Activated naive CD4-positive, alpha-beta T cell treated with anti-CD3 and anti-CD28 coated beads, Interleukin-2, amount 10 ng/mL, durations not matched to agents 7 days and 5 days (primary cell): ENCODE data around the gene HMG20A.

Source experiments
- CTCF ChIA-PET: fragments of 350-600 bp; sonication (Branson Sonifier 250); formaldehyde crosslinking; loops from one replicate; lab custom pipeline; 2021; ENCODE audit warnings: antibody characterized with exemption; lab: Charles Lee
- DNase-seq: peaks from one replicate; pipeline ENCODE4 v3.0.0-alpha.2; 2020
- H3K27ac Mint-ChIP-seq: one replicate; pipeline ENCODE4 v1.8.0; 2021; ENCODE audit warnings: mild to moderate bottlenecking, moderate library complexity, mixed read lengths
- H3K27me3 Mint-ChIP-seq: one replicate; pipeline ENCODE4 v1.8.0; 2021; ENCODE audit warnings: mild to moderate bottlenecking, mixed read lengths
- H3K36me3 Mint-ChIP-seq: one replicate; pipeline ENCODE4 v1.8.0; 2021; ENCODE audit warnings: mixed read lengths
- H3K4me1 Mint-ChIP-seq: one replicate; pipeline ENCODE4 v1.8.0; 2021; ENCODE audit warnings: mixed read lengths
- H3K4me3 Mint-ChIP-seq: one replicate; pipeline ENCODE4 v1.8.0; 2021; ENCODE audit warnings: mild to moderate bottlenecking, moderate library complexity, mixed read lengths
- H3K9me3 Mint-ChIP-seq: one replicate; pipeline ENCODE4 v1.8.0; 2021; ENCODE audit warnings: mixed read lengths

HMG20A gene

GRCh38 chr15:77497942-77498361 is 77.3 kb downstream of the HMG20A start:
- Mint-ChIP-seq H3K9me3 (no peaks in the 10 kb centered on the region), H3K4me3 (no peak overlapping the region), H3K36me3 (peaks cover 1% of the 10 kb centered on the region), H3K27ac (no peak overlapping the region), H3K4me1 (peaks cover 8% of the 10 kb centered on the region), H3K27me3 (no peaks in the 10 kb centered on the region)
- DNase-seq = no peak
- CTCF ChIA-PET = interaction anchor here (0.8 to 9.3 kb wide), 10 partner anchors 11 to 524 kb away, joined by 3 to 151 read pairs (median 8); no protein-coding TSS in a partner anchor

GRCh38 chr15:77499087-77499760 is 78.5 kb downstream of the HMG20A start:
- CTCF ChIA-PET = interaction anchor here (1.0 to 9.3 kb wide), 7 partner anchors 10 to 526 kb away, joined by 3 to 151 read pairs (median 5); no protein-coding TSS in a partner anchor
- DNase-seq = no peak
- Mint-ChIP-seq H3K9me3 (no peaks in the 10 kb centered on the region), H3K27ac (no peak overlapping the region), H3K4me1 (no peaks in the 10 kb centered on the region), H3K36me3 (no peaks in the 10 kb centered on the region), H3K27me3 (no peaks in the 10 kb centered on the region), H3K4me3 (no peak overlapping the region)

- CTCF ChIA-PET = no interaction called here
- Mint-ChIP-seq H3K27me3 (no peaks in the 10 kb centered on the region), H3K9me3 (no peaks in the 10 kb centered on the region), H3K36me3 (no peaks in the 10 kb centered on the region), H3K4me3 (no peak overlapping the region), H3K4me1 (no peaks in the 10 kb centered on the region), H3K27ac (no peak overlapping the region)
- DNase-seq = no peak
Measured at GRCh38 chr15:77500989-77501388, 80.3 kb downstream of the HMG20A start.

GRCh38 chr15:77502379-77503095 is 81.8 kb downstream of the HMG20A start:
- H3K9me3 Mint-ChIP-seq = no peaks in the 10 kb centered on the region
- CTCF ChIA-PET = interaction anchor here (1.2 kb wide), 1 partner anchor 41 kb away, joined by 3 read pairs; no protein-coding TSS in a partner anchor
- H3K27ac Mint-ChIP-seq = no peak overlapping the region
- peaks cover under 1% of the 10 kb centered on the region for H3K4me1 Mint-ChIP-seq
- H3K36me3 Mint-ChIP-seq = no peaks in the 10 kb centered on the region
- no peak overlapping the region for H3K4me3 Mint-ChIP-seq
- no peak for DNase-seq
- no peaks in the 10 kb centered on the region for H3K27me3 Mint-ChIP-seq

GRCh38 chr15:77503240-77503639 is 82.6 kb downstream of the HMG20A start:
- Mint-ChIP-seq H3K27me3 (no peaks in the 10 kb centered on the region), H3K36me3 (no peaks in the 10 kb centered on the region), H3K9me3 (no peaks in the 10 kb centered on the region), H3K4me3 (no peak overlapping the region), H3K4me1 (peaks cover 3% of the 10 kb centered on the region), H3K27ac (no peak overlapping the region)
- CTCF ChIA-PET = interaction anchor here (1.0 to 1.2 kb wide), 2 partner anchors 16 to 40 kb away, joined by 3 read pairs; no protein-coding TSS in a partner anchor
- DNase-seq = no peak

- Mint-ChIP-seq H3K27me3 (no peaks in the 10 kb centered on the region), H3K36me3 (no peaks in the 10 kb centered on the region), H3K27ac (no peak overlapping the region), H3K4me1 (peaks cover 9% of the 10 kb centered on the region), H3K4me3 (no peak overlapping the region), H3K9me3 (no peaks in the 10 kb centered on the region)
- CTCF ChIA-PET = interaction anchor here (1.0 to 1.2 kb wide), 2 partner anchors 17 to 40 kb away, joined by 3 read pairs; no protein-coding TSS in a partner anchor
- no peak for DNase-seq
Measured at GRCh38 chr15:77503764-77504163, 83.1 kb downstream of the HMG20A start.

GRCh38 chr15:77504306-77504705 is 83.6 kb downstream of the HMG20A start:
- no peaks in the 10 kb centered on the region for H3K27me3 Mint-ChIP-seq
- no peak overlapping the region for H3K27ac Mint-ChIP-seq
- no peaks in the 10 kb centered on the region for H3K36me3 Mint-ChIP-seq
- H3K4me1 Mint-ChIP-seq = peaks cover 12% of the 10 kb centered on the region
- no peak overlapping the region for H3K4me3 Mint-ChIP-seq
- DNase-seq = no peak
- CTCF ChIA-PET = interaction anchor here (1.0 kb wide), 1 partner anchor 17 kb away, joined by 3 read pairs; no protein-coding TSS in a partner anchor
- H3K9me3 Mint-ChIP-seq = no peaks in the 10 kb centered on the region

- H3K9me3 Mint-ChIP-seq = no peaks in the 10 kb centered on the region
- H3K27me3 Mint-ChIP-seq = no peaks in the 10 kb centered on the region
- H3K4me1 Mint-ChIP-seq = peaks cover 12% of the 10 kb centered on the region
- no peaks in the 10 kb centered on the region for H3K36me3 Mint-ChIP-seq
- CTCF ChIA-PET = no interaction called here
- H3K4me3 Mint-ChIP-seq = no peak overlapping the region
- H3K27ac Mint-ChIP-seq = no peak overlapping the region
- no peak for DNase-seq
Measured at GRCh38 chr15:77504871-77505270, 84.2 kb downstream of the HMG20A start.

- Mint-ChIP-seq H3K27ac (no peak overlapping the region), H3K4me3 (no peak overlapping the region), H3K27me3 (no peaks in the 10 kb centered on the region), H3K9me3 (no peaks in the 10 kb centered on the region), H3K36me3 (no peaks in the 10 kb centered on the region), H3K4me1 (peaks cover 12% of the 10 kb centered on the region)
- CTCF ChIA-PET = interaction anchor here (1.0 kb wide), 1 partner anchor 8 kb away, joined by 4 read pairs; no protein-coding TSS in a partner anchor
- DNase-seq = no peak
Measured at GRCh38 chr15:77505556-77505955, 84.9 kb downstream of the HMG20A start.

GRCh38 chr15:77506311-77507142 is 85.8 kb downstream of the HMG20A start:
- H3K36me3 Mint-ChIP-seq = no peaks in the 10 kb centered on the region
- CTCF ChIA-PET = interaction anchor here (1.0 to 3.4 kb wide), 2 partner anchors 9 to 10 kb away, joined by 4 to 12 read pairs; no protein-coding TSS in a partner anchor

GRCh38 chr15:77507143-77507897 is 86.6 kb downstream of the HMG20A start:
- H3K36me3 Mint-ChIP-seq = no peaks in the 10 kb centered on the region
- no peak overlapping the region for H3K4me3 Mint-ChIP-seq
- no peaks in the 10 kb centered on the region for H3K27me3 Mint-ChIP-seq
- H3K27ac Mint-ChIP-seq = no peak overlapping the region
- peaks cover 12% of the 10 kb centered on the region for H3K4me1 Mint-ChIP-seq
- no peak for DNase-seq
- H3K9me3 Mint-ChIP-seq = no peaks in the 10 kb centered on the region
- CTCF ChIA-PET = interaction anchor here (0.5 to 3.4 kb wide), 2 partner anchors 11 to 54 kb away, joined by 3 to 12 read pairs; no protein-coding TSS in a partner anchor

More at GRCh38 chr15:77506311-77507142, 85.8 kb downstream of the HMG20A start:
- Mint-ChIP-seq H3K9me3 (no peaks in the 10 kb centered on the region), H3K4me3 (no peak overlapping the region), H3K27ac (no peak overlapping the region), H3K27me3 (no peaks in the 10 kb centered on the region), H3K4me1 (peaks cover 12% of the 10 kb centered on the region)
- DNase-seq = no peak

GRCh38 chr15:77507911-77508310 is 87.2 kb downstream of the HMG20A start:
- CTCF ChIA-PET = interaction anchor here (0.5 to 3.4 kb wide), 2 partner anchors 11 to 54 kb away, joined by 3 to 12 read pairs; no protein-coding TSS in a partner anchor
- no peaks in the 10 kb centered on the region for H3K9me3 Mint-ChIP-seq
- no peak overlapping the region for H3K27ac Mint-ChIP-seq
- peaks cover 12% of the 10 kb centered on the region for H3K4me1 Mint-ChIP-seq
- no peaks in the 10 kb centered on the region for H3K27me3 Mint-ChIP-seq
- H3K36me3 Mint-ChIP-seq = no peaks in the 10 kb centered on the region
- DNase-seq = no peak
- H3K4me3 Mint-ChIP-seq = no peak overlapping the region
